ENCODE data around the gene BABAM2.
"Not testable (repeated sequence)": the region's sequence is repeated elsewhere in the genome, so short reads cannot be mapped to it uniquely, and the experiment has no call there.

The BABAM2 gene

DNA sequence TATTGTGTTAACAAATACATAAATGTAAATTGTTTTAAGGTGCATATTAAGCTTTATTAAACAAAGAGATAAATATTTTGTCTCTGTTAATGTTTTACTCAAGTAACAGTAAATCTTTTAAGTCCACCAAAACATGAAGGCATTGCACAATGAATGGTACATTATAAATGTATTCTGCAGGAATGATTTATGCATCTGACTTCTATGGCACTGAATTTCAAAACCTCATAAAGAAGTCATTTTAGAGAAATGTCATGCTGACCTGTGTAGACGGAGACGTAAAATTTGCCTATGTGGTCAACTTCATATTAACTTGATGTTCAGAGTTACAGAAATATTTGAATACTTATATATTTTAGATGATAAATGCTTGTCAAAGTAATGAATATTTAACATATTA is 194.7 kb downstream of the BABAM2 start:
- DNase-seq, result no peak

DNA sequence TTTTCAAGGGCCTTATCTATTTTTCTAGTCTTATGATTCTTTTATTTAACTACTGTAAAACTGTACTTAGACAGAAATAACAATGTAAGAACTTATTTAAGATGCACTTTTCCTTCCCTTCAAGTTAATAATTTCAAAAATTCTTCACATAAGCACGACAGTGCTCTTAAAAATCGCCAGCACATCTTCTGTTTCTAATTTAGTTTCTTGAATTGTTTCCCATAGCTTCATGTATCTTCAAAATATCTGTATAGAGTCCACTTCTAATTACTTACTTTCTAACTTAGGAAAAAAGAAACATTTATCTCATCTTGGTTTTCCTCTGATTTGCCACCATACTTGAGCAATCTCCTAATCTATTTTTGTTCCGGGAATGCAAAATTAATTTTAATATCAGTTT is 196.1 kb downstream of the BABAM2 start:
- DNase-seq, result no peak

DNA sequence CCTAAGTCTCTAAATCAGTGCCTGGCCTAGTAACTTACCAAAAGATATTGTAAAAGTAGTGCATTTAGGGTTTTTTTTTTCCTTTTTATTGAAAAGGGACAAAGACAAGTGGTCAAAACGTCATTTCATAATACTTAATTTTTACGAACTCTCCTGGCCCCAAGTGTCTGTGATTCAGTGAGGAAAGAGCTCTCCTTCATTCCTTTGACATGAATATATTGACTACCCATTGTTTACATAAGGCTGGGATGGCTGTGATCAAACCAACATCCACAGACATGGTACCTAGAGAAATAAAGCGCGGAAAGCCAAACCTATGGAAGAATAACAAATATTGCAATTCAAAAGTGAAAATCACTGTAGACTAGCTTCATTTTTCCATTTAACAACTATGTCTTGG is 198.4 kb downstream of the BABAM2 start:
- no peak for DNase-seq

DNA sequence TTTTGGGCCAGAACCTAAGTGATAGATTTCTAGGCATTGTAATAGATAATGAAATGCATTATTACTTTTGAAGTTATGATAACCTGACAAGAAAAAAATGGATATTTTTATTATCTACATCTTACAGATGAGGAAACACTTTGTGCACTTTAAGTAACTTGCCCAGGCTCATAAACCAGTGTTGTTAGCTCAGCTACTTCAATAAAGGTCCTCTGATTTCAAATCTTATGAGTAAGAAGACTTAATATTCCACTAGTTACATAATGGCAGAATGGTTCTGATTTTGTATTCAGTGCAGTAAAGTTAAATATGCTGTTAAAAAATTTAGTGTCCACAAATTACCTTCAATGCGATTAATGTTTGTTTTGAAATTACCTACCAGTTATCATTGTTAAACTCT is 199.0 kb downstream of the BABAM2 start:
- DNase-seq, result no peak

DNA sequence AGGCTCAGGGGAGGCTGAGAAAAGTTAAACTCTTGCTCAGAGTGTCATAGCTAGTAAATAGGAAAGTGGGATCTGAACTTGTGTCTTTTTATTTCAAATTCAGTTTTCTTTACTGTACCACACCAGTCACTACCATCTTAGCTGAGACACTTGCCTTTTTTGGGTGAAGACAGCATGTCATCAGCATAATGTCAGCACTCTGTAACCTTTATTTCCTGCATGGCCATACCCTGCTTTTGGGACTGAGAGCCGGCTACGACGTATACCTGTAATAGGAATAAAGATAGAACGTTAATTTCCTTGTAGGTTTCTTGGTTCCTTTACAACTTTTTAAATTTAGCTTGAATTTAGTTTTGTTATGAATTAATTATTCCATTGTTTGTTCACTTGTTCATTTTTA is 202.8 kb downstream of the BABAM2 start:
- DNase-seq, result no peak

DNA sequence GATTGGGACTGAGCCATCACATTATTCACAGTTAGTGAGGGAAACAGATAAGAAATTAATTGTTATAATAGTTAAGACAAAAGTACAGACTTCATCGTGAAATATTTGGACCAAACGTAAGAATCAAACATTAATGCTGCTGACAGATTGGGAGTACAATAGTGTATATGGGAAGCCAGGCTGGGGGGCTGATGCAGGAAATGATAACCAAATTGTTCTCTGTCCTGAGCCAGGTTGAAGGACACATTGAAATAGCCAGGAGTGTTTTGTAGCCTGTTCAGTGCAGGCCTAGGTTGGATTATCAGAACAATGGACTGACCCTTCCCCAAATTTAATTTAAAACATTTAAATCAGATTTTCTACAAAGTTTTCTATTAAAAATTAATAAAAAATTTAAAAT is 203.2 kb downstream of the BABAM2 start:
- DNase-seq, result no peak

DNA sequence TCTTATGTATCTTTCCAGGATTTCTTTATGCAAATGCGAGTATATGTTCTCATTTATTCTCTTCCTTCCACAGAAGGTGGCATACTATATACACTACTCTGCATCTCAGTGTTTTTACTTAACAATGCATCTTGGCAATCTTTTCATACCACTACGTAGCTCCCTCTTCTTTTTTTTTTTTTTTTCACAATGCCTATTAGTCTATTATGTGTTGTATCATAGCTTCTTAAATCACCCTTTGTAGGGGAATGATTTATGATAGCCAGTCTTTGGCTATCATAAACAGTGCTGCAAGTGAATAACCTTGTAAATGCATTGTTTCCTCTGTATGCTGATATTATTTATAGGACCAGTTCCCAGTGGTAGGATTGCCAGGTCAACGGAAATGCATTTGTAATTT is 204.2 kb downstream of the BABAM2 start:
- no peak for DNase-seq

DNA sequence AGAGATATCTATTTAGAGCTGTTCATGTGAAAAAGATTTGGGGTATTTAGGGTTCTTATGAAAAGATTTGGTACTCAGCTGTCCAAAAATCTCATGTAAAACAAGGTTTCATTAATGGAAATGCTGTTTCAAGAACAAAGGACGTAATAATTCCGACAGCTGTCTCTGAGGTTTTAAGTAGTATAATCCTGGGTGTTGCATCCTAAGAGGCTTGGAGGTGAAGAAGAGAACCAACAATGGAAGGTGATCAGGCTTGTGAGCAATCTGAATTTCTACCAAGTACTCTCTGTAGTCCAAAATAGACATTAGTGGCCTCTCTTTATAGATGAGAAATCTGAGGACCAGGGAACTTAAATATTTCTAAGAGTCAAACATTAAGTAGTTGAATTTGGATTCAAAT is 205.1 kb downstream of the BABAM2 start:
- no peak for DNase-seq

DNA sequence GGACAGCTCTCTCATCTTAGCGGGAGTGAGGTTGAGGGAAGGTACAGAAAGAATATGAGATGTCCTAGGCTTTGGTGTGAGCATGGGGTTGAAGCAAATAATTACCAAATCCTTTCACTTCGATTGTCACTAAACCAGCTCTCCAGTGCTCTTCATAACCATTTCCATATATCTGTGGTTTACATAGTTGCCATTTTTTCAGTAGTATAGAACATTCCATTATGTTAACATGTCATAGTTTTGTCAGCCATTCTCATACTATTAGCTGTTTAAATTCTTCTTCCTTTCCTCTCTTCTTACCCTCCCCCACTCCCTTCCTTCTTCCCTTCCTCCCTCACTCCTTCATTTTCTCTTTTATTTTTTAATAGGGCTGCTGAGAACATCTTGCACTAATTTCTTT is 205.9 kb downstream of the BABAM2 start:
- no peak for DNase-seq

DNA sequence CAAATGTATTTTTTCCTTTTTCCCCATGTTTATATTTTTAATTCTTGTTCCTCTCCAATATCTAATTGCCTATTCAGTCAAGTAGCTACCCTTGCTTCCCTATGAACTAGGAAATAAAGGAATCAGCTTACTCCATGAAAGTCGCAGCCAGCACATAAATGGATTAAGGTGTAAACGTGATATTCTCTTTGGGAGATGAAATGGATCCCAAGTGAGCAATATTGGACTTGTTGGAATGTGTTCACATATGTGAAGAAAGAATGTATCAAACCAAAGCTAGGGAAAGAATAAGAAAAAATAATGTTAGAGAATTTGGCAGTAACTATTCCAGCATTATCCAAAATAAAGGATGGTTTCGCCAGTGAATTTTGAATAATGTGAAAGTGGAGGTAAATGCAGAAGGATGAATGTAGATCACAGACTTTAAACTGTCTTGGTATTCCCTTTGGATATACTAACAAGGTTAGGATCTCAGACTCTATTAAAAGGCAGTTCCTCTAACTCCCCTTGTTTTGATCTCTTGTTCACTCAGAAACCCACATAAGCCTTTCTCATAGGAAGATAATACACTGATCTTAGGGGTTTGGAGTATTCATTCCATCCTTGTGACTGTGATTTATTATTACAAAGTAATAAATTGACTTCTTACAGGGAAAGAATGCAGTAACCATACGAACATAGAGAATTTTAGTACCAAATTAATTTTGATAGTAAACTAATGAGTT is 208.1 kb downstream of the BABAM2 start:
- DNase-seq, result no peak

DNA sequence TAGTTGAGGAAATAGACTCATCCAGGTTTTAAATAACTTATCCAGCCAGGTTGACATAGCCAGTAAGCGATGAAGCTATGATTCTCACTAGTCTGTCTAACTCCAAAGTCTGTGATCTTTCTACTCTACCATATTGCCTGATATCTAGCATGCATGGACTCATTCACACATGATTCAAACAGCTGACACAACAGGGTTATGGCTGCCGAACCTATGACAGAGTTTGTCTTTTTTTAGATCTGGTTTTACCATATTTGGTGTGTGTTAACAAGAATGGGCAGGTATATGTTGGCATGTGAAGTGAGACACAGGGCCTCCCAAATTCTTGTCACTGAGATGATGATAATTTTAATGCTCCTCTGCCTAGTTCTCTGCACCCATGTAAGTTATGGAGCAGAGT is 210.6 kb downstream of the BABAM2 start:
- no peak for DNase-seq

DNA sequence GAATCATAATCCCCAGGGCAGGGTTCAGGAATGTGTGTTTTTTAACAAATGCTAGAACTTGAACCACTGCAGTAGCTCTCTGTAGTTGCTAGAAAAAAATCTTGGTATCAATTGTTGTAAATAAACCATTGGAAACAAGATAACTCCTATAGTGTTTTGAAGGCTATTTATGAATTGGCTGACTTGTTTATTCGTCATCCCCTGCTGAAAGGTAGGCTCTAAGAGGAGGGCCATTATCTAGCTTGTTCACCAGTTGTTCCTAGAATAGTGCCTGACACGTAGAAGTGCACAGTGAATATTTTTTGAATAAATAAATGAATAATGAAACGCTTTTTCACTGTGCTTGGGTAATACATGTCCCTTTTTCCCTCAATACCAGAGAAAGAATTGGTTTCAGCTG is 211.4 kb downstream of the BABAM2 start:
- no peak for DNase-seq

DNA sequence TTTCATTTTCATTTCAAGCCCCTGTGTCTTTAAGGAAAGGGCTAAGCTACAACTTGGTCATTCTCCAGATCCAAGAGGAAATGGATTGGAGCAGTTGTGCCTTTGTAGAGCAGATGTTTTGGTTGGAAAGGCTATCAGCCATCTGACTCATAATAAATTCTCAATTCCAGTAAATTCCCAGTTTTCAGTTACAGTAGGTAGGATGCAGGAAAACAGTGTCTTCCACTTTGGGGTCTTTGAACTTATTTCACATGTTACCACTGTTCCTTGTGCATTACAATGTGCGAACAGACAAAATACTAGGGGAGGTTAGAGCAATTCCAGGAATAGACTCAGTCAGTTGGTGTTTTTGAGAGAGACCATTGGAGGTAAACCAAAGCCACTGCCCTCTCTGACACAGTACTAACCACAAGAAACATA is 211.9 kb downstream of the BABAM2 start:
- no peak for DNase-seq

DNA sequence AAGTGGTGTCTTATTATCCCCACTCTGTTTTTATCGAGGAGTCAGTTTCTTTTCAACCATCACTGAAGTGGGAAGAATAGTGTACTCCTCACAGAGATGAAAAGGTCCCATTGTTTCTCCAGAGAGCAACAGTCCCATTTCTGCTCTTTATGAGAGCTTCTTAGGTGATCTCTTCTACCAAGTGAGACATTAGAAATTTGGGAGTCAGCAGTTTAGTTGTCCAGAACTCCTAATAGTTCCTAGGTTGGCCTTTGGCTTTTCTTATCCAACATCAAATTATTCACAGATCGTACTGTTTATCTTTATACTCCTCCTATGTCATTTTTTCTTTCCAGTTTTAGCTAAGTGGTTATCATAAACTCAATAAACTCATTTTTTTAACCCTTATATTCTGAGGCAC is 213.1 kb downstream of the BABAM2 start:
- DNase-seq, result no peak

DNA sequence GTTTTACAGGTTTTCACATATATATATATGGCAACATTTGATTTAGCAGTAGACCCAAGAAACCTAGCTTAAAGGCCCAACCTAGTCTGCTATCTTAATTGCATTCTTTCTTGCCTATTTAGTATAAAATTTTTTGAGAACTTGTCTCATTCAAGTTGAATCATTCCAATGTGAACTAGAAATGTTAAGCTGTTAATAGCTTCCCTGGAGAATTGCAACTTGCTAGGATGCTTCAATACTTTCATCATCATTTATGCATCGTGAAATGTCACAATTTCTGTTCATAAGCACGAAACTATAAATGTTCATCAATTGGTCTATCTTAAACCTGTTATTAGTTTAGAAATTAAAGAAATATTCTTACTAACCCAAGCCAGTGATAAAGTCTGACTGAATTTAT is 217.6 kb downstream of the BABAM2 start:
- DNase-seq, result no peak

DNA sequence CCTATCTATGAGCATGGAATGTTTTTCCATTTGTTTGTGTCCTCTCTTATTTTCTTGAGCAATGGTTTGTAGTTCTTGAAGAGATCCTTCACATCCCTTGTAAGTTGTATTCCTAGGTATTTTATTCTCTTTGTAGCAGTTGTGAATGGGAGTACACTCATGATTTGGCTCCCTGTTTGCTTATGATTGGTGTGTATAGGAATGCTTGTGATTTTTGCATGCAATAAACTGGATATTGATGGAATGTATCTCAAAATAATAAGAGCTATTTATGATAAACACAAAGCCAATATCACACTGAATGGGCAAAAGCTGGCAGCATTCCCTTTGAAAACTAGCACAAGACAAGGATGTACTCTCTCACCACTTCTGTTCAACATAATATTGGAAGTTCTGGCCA is 223.2 kb downstream of the BABAM2 start:
- not testable (repeated sequence) for DNase-seq

DNA sequence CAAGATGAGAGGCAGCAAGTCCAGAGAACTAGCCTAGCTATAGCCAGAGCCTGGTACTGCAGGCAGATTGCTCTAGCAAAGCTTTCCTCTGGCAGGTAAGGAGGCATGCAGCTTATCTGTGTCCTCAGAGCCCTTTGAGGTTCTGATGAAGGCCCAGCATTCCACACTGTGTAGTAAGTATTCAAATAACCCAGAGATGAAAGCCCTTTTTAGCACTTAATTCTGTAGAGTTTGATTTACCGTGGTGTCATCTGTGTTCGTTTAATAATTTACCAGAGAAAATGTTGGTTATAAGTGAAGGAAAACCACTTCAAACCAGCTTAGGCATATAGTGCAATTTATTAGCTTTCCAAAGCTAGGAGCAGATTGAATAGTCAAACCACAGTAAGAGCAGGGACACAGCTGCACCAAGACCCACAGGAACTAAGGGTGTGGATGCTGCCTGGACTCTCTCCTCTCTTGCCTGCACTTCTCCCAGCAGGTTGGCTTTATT is 226.6 kb downstream of the BABAM2 start:
- peak; percentile 79 for DNase-seq

DNA sequence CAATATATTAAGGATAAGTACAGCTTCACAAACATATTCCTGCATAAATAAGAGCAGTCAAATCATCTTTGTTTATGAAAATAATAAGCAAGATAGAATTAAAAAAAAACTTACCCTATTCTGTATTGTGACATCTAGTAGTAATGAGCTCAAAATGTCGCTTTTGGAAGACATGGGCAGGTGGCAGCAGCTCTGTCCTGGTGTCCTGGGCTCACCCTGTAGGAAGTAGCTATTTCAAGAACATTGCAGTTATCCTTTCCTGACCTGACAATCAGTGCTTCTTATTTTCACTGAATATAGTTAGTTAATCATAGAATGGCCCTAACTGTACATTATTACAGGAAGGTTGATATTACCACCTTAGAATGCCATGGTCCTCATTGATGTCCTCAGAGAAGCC is 229.1 kb downstream of the BABAM2 start:
- DNase-seq, result no peak

DNA sequence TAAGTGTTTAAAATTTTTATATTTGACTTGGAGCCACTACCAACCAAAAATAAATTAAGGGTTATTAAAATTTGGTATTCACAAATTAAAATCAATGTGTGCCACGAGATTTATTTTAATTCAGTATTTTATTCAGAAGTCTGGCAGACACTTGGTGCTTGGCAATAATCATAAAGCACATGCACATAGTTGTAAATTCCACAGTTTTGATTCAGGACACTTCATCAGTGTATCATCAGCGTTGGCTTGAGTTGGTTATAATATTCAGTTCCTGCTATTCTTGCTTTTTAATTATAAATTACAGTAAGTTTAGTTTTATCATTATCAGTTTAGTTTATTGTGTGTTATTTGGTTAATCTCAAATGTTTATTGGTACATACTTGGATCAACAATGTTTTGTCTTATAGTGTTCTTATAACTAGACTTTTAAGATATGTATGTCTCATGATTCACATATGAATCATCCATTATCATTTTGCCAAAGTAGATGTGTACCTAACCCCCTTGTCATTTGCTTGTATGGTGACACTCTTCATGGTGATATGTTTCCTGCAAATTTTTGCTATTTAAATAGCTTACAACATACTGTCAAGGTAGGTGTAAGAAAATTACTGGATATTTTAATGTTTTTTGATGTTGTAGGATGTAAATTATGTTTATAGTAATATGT is 237.9 kb downstream of the BABAM2 start:
- DNase-seq, result no peak

DNA sequence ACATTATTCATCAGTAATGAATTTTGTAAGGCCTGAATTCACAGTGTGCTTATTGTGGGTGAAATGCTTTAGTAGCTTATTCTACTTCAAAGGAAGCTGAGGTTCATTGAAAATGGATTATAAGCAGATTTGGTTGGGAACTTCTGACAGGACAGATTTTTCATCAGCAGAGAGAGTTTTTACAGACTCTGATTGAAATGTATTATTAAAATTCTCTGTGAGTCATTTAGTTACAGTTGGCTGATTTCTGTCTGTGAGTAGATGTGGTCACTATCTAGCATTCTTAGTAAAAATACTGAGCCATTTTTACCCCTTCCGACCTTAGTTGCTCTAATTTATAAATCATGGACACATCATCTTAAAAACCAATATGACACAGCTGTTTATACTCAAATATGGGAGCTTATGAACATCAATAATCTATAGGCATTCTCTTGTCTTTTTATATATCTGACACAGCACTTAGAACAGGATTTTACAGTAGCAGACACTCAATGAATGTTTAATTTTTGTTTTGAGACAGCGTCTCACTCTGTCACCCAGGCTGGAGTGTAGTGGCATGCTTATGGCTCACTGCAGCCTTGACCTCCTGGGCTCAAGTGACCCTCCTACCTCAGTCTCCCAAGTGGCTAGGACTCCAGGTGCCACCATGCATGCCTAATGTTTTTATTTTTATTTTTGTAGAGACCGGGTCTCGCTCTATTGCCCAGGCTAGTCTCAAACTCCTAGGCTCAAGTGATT is 239.6 kb downstream of the BABAM2 start:
- no peak for DNase-seq

DNA sequence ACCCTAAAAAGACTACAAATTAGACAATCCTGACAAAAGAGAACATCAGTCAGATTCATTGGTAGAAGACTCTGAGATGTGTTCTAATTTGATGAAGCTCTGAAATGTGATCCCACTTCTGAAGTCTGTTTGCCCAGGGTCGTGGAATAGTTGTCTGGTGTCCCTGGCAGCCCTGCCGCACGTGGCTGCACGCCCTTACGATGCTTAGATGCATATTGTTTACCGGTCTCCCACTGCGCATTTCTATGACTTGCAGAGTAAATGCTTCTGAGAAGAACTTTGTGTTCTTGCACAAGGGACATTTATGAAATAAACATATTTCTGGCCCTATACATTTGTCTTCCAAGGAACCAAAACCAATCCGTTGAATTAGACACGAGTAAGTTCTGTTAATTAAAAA is 243.2 kb downstream of the BABAM2 start:
- no peak for DNase-seq

DNA sequence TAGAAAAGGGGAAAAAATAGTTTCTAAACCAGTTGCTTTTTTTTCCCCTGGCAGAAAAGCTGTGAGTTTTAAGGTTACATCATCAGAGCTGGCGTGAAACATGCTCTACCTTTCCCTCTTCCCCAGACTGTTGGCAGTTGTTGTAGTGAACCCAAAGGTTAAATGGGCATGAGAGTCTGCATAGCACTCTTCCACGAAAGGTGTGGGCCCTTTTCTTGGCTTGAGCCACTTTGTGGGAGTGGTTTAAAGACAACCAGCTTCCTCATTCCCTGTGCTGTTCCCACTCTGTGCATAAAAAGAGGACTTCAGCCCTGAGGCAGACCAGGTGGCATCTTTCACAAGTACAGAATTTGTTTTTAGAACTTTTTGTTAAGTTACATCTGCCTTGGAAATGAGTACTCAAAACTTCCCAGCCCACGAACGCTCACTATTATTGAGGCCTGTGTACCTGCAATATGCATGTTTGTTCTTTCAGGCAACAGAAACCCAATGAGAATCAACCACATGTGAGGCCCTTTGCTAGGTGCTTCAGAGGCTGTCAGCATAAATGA is 243.8 kb downstream of the BABAM2 start:
- DNase-seq, result no peak

DNA sequence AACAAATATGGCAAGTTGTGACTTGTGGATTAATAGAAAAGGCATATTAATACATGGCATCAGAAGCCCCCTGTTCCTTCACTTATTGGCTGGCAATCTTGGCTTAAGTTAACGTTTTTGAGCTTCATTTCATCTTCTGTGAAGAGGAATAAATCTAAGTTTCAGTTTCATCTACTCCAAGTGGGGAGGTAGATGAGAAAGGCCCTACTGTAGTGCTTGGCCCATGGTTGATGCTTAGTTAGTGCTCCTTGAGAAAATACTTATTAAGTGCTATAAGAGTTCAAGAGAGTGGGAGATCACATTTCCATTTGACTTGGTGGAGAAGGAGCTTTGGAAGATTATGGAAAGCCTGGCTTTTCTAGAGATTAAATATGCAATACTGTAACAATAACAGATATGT is 244.3 kb downstream of the BABAM2 start:
- no peak for DNase-seq

DNA sequence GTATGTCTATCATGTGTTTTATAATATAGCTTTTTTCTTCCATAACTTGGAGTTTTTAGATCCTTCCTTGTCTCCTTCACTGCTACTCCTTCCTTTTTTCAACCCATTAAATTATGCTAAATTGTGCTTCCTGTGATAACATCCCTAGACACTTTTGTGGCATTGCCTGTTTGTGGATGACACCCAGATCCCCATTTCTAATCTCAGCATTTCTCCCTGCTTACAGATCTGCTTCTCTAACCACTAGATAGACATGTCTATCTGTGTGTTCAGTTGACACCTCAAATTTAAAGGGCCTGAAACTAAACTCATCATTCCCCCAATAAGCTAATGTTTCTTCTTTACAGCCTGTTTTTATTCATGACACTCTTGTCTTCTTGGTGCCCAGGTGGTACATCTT is 244.8 kb downstream of the BABAM2 start:
- DNase-seq, result no peak

Data from DMS53 (cell line).